Measurements from ENCODE around the gene KLHL34.

Gene KLHL34

GRCh38 chrX:21638311-21638710 lies 19.8 kb downstream of the KLHL34 start:
- no peak for DNase-seq (ENCODE audit: low read depth)
- H3K4me3 ChIP-seq (ENCODE audit: low read depth, low read length): no peak overlapping the region
- TF ChIP-seq CTCF (IDR thresholded peaks at IDR 0.05; ENCODE audit: insufficient read depth, low read depth, low read length, missing control alignments): no peak

- no peak for TF ChIP-seq CTCF (IDR thresholded peaks at IDR 0.05; ENCODE audit: insufficient read depth, low read depth, low read length, missing control alignments)
- no peak overlapping the region for H3K4me3 ChIP-seq (ENCODE audit: low read depth, low read length)
- DNase-seq (ENCODE audit: low read depth): no peak
Measured at GRCh38 chrX:21632027-21632426, 26.1 kb downstream of the KLHL34 start.

- H3K4me3 ChIP-seq (ENCODE audit: low read depth, low read length): no peak overlapping the region
- DNase-seq (ENCODE audit: low read depth): no peak
- TF ChIP-seq CTCF (IDR thresholded peaks at IDR 0.05; ENCODE audit: insufficient read depth, low read depth, low read length, missing control alignments): no peak
Measured at GRCh38 chrX:21623778-21624501, 34.2 kb downstream of the KLHL34 start.

GRCh38 chrX:21620234-21620633 lies 37.9 kb downstream of the KLHL34 start:
- no peak overlapping the region for H3K4me3 ChIP-seq (ENCODE audit: low read depth, low read length)
- no peak for DNase-seq (ENCODE audit: low read depth)
- TF ChIP-seq CTCF (IDR thresholded peaks at IDR 0.05; ENCODE audit: insufficient read depth, low read depth, low read length, missing control alignments): no peak

GRCh38 chrX:21616386-21616785 lies 41.7 kb downstream of the KLHL34 start:
- no peak for DNase-seq (ENCODE audit: low read depth)
- no peak overlapping the region for H3K4me3 ChIP-seq (ENCODE audit: low read depth, low read length)
- no peak for TF ChIP-seq CTCF (IDR thresholded peaks at IDR 0.05; ENCODE audit: insufficient read depth, low read depth, low read length, missing control alignments)

- no peak for TF ChIP-seq CTCF (IDR thresholded peaks at IDR 0.05; ENCODE audit: insufficient read depth, low read depth, low read length, missing control alignments)
- DNase-seq (ENCODE audit: low read depth): no peak
- H3K4me3 ChIP-seq (ENCODE audit: low read depth, low read length): no peak overlapping the region
Measured at GRCh38 chrX:21612154-21612553, 46.0 kb downstream of the KLHL34 start.

GRCh38 chrX:21610168-21610567 lies 48.0 kb downstream of the KLHL34 start:
- no peak overlapping the region for H3K4me3 ChIP-seq (ENCODE audit: low read depth, low read length)
- no peak for DNase-seq (ENCODE audit: low read depth)
- TF ChIP-seq CTCF (IDR thresholded peaks at IDR 0.05; ENCODE audit: insufficient read depth, low read depth, low read length, missing control alignments): no peak
